NCI-H2081 (cell line): ENCODE measurements around the gene ILKAP.

ENCODE experiments used
- DNase-seq, 2 experiments: peaks; one replicate each; lab custom pipeline; 2025; lab: John Stamatoyannopoulos, UW

ILKAP gene

GRCh38 chr2:238237431-238238135, 34.1 kb upstream of the ILKAP start:
- no peak for DNase-seq

- DNase-seq, result no peak
Measured at GRCh38 chr2:238236571-238236970, 33.1 kb upstream of the ILKAP start.

- DNase-seq, result no peak
Measured at GRCh38 chr2:238235856-238236255, 32.4 kb upstream of the ILKAP start.

- DNase-seq, result no peak
Measured at GRCh38 chr2:238235331-238235732, 31.8 kb upstream of the ILKAP start.

GRCh38 chr2:238233625-238234024, 30.1 kb upstream of the ILKAP start:
- DNase-seq, result no peak

- no peak for DNase-seq
Measured at GRCh38 chr2:238231809-238232208, 28.3 kb upstream of the ILKAP start.

GRCh38 chr2:238231251-238231793, 27.8 kb upstream of the ILKAP start:
- DNase-seq, result no peak

GRCh38 chr2:238230699-238231098, 27.2 kb upstream of the ILKAP start:
- no peak for DNase-seq

- no peak for DNase-seq
Measured at GRCh38 chr2:238228700-238229099, 25.2 kb upstream of the ILKAP start.

GRCh38 chr2:238227587-238228032, 24.1 kb upstream of the ILKAP start:
- DNase-seq, result no peak

GRCh38 chr2:238226698-238227586, 23.4 kb upstream of the ILKAP start:
- no peak for DNase-seq

GRCh38 chr2:238225911-238226697, 22.6 kb upstream of the ILKAP start:
- no peak for DNase-seq

GRCh38 chr2:238225121-238225520, 21.6 kb upstream of the ILKAP start:
- no peak for DNase-seq

GRCh38 chr2:238224356-238225035, 21.0 kb upstream of the ILKAP start:
- no peak for DNase-seq

- no peak for DNase-seq
Measured at GRCh38 chr2:238220892-238221521, 17.5 kb upstream of the ILKAP start.

GRCh38 chr2:238220274-238220891, 16.9 kb upstream of the ILKAP start:
- DNase-seq, result no peak

- no peak for DNase-seq
Measured at GRCh38 chr2:238216651-238217184, 13.2 kb upstream of the ILKAP start.

- no peak for DNase-seq
Measured at GRCh38 chr2:238207006-238207405, 3.5 kb upstream of the ILKAP start.

GRCh38 chr2:238203973-238204683, 633 bp upstream of the ILKAP start:
- no peak for DNase-seq
